ENCODE data around the gene FBN1.

DNA sequence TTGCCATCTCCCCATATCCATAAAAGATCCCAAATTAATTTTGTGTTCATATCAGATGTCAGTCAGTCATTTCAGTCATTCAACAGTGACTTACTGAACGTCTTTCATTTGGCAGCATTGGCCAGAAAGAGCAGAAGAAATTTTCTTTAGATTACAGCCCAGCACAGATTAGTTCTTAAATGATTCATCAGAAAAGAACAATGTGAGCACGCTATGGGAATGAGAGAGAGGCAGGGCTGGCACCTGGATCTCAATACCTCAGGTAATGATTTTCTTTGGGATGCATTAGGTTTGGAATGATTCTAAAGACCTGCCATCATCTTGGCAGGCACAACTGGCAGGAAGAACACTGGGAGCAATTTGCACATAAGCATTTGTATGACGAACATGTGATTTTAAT lies 41.6 kb downstream of the FBN1 start:
- no peak for TF ChIP-seq ZNF791 (tag by site-specific recombination; IDR thresholded peaks at IDR 0.05)
- no peak for TF ChIP-seq SP2 (tag by site-specific recombination; IDR thresholded peaks at IDR 0.05)
- TF ChIP-seq, protein P1, sequence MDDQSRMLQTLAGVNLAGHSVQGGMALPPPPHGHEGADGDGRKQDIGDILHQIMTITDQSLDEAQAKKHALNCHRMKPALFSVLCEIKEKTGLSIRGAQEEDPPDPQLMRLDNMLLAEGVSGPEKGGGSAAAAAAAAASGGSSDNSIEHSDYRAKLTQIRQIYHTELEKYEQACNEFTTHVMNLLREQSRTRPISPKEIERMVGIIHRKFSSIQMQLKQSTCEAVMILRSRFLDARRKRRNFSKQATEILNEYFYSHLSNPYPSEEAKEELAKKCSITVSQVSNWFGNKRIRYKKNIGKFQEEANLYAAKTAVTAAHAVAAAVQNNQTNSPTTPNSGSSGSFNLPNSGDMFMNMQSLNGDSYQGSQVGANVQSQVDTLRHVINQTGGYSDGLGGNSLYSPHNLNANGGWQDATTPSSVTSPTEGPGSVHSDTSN (CRISPR knock-in tag; IDR thresholded peaks at IDR 0.05), result no peak
- TF ChIP-seq, protein P2, sequence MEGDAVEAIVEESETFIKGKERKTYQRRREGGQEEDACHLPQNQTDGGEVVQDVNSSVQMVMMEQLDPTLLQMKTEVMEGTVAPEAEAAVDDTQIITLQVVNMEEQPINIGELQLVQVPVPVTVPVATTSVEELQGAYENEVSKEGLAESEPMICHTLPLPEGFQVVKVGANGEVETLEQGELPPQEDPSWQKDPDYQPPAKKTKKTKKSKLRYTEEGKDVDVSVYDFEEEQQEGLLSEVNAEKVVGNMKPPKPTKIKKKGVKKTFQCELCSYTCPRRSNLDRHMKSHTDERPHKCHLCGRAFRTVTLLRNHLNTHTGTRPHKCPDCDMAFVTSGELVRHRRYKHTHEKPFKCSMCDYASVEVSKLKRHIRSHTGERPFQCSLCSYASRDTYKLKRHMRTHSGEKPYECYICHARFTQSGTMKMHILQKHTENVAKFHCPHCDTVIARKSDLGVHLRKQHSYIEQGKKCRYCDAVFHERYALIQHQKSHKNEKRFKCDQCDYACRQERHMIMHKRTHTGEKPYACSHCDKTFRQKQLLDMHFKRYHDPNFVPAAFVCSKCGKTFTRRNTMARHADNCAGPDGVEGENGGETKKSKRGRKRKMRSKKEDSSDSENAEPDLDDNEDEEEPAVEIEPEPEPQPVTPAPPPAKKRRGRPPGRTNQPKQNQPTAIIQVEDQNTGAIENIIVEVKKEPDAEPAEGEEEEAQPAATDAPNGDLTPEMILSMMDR (tag by site-specific recombination; IDR thresholded peaks at IDR 0.05), result no peak
- TF ChIP-seq ZNF747 (tag by site-specific recombination; IDR thresholded peaks at IDR 0.05), result no peak
- TF ChIP-seq ZNF660 (tag by site-specific recombination; IDR thresholded peaks at IDR 0.05), result no peak
- no peak for TF ChIP-seq ZNF133 (tag by site-specific recombination; IDR thresholded peaks at IDR 0.05)

Data from HEK293 (cell line).